Endodermal cell (in vitro differentiated cells): ENCODE measurements around the gene HMCN2. TPM values are rescaled to one million over a fixed set of nuclear protein-coding genes. Genes with fewer than 3 reads are reported as not detected.
A peak's percentile ranks its signal among the peaks of the same experiment; 100 is the strongest.

Experiments
- DNase-seq: peaks from one replicate; pipeline ENCODE4 v3.0.0-alpha.2; 2017
- H3K27ac ChIP-seq: 2 replicates; pipeline ENCODE4 v1.5.1; 2013; ENCODE audit warnings: mild to moderate bottlenecking, low read depth, low read length, moderate library complexity
- H3K27me3 ChIP-seq: 2 replicates; pipeline ENCODE4 v1.6.1; 2013; ENCODE audit warnings: mild to moderate bottlenecking, low read length, moderate library complexity; ENCODE audit not compliant: insufficient read depth, control insufficient read depth, poor library complexity, severe bottlenecking
- H3K36me3 ChIP-seq: 2 replicates; pipeline ENCODE4 v1.7.0; 2013; ENCODE audit warnings: mild to moderate bottlenecking, low read length, moderate library complexity; ENCODE audit not compliant: control insufficient read depth, insufficient read depth
- H3K4me1 ChIP-seq: one replicate; pipeline ENCODE4 v1.7.0; 2013; ENCODE audit warnings: low read length; ENCODE audit not compliant: control insufficient read depth, insufficient read depth
- H3K4me3 ChIP-seq: 2 replicates; pipeline ENCODE4 v1.5.1; 2013; ENCODE audit warnings: mild to moderate bottlenecking, low read length, moderate library complexity
- H3K9ac ChIP-seq: 2 replicates; pipeline ENCODE4 v1.6.1; 2013; ENCODE audit warnings: mild to moderate bottlenecking, low read length, moderate library complexity; ENCODE audit not compliant: poor library complexity, severe bottlenecking; ENCODE audit errors: extremely low read depth
- H3K9me3 ChIP-seq: 2 replicates; pipeline ENCODE4 v1.6.1; 2013; ENCODE audit warnings: mild to moderate bottlenecking, low read length, moderate library complexity; ENCODE audit not compliant: control insufficient read depth
- H3K27ac Mint-ChIP-seq: 2 replicates; pipeline ENCODE4 v1.8.0; 2020; ENCODE audit warnings: mixed read lengths
- H3K27me3 Mint-ChIP-seq: 2 replicates; pipeline ENCODE4 v1.8.0; 2021; ENCODE audit warnings: mild to moderate bottlenecking, mixed read lengths; ENCODE audit not compliant: insufficient read depth
- H3K36me3 Mint-ChIP-seq: 2 replicates; pipeline ENCODE4 v1.8.0; 2020; ENCODE audit warnings: low read depth, mixed read lengths
- H3K4me1 Mint-ChIP-seq: 2 replicates; pipeline ENCODE4 v1.8.0; 2020; ENCODE audit warnings: mixed read lengths
- H3K4me3 Mint-ChIP-seq: 2 replicates; pipeline ENCODE4 v1.8.0; 2020; ENCODE audit warnings: mild to moderate bottlenecking, moderate library complexity, mixed read lengths
- H3K9me3 Mint-ChIP-seq: 2 replicates; pipeline ENCODE4 v1.8.0; 2020; ENCODE audit warnings: mild to moderate bottlenecking, mixed read lengths
- WGBS, 2 experiments: methylation state at CpG; one replicate each; pipeline versions ENCODE4 v1.1.5 to v1.1.7; 2013; ENCODE audit warnings: missing lambda C conversion rate in 2 of 2, mixed read lengths in 1 of 2; ENCODE audit not compliant: insufficient coverage in 1 of 2, insufficient read length in 1 of 2; 5-methylcytosine and 5-hydroxymethylcytosine counted together
- total RNA-seq, 2 donors: library from RNA; stranded (reverse); fragmentation: NEBNext Ultra II Directional in 1 of 2; extraction: Animal tissue kit (Norgen Biotek cat#: 25700) in 1 of 2; gene quantifications; 2 replicates in 1 of 2; 3 replicates in 1 of 2; pipeline ENCODE4 v1.2.1, GENCODE V29; 2021
- TF ChIP-seq, protein P1 (sequence below): fragments of 200-600 bp; sonication (generic); conservative IDR thresholded peaks from 2 replicates; pipeline ENCODE4 v1.5.0; 2021; ENCODE audit warnings: antibody characterized with exemption, mild to moderate bottlenecking

The HMCN2 gene
- total RNA-seq, 2 donors from 2014 or later = 3.3 to 3.9 TPM

DNA sequence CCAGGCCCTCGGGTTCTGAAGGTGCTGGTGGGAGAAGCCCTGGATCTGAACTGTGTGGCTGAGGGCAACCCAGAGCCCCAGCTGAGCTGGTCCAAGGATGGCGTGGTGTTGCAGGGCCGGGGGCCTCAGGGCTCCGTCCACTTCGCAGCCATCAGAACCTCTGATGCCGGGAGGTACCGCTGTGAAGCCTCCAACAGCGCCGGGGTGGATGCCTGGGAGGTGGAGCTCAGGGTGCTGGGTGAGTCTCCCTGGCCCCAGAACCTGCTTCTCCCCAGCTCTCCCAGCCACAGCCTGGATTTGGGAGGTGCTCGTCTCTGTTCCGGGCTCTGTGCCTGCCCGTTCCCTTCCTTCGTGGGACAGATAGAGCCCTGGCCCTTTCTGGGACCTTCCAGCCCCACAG, 75.6 kb downstream of the HMCN2 start:
- no peak overlapping the region for H3K27ac ChIP-seq
- H3K27me3 ChIP-seq = no peaks in the 10 kb centered on the region
- no peaks in the 10 kb centered on the region for H3K4me1 Mint-ChIP-seq
- no peak overlapping the region for H3K9ac ChIP-seq
- H3K4me3 Mint-ChIP-seq = no peak overlapping the region
- H3K27ac Mint-ChIP-seq = no peak overlapping the region
- H3K9me3 Mint-ChIP-seq = no peaks in the 10 kb centered on the region
- 91 to 92% methylated on average over 4 to 13 of the region's 13 CpGs for WGBS, 2 experiments
- DNase-seq = peak; percentile 39
- TF ChIP-seq, protein P1, sequence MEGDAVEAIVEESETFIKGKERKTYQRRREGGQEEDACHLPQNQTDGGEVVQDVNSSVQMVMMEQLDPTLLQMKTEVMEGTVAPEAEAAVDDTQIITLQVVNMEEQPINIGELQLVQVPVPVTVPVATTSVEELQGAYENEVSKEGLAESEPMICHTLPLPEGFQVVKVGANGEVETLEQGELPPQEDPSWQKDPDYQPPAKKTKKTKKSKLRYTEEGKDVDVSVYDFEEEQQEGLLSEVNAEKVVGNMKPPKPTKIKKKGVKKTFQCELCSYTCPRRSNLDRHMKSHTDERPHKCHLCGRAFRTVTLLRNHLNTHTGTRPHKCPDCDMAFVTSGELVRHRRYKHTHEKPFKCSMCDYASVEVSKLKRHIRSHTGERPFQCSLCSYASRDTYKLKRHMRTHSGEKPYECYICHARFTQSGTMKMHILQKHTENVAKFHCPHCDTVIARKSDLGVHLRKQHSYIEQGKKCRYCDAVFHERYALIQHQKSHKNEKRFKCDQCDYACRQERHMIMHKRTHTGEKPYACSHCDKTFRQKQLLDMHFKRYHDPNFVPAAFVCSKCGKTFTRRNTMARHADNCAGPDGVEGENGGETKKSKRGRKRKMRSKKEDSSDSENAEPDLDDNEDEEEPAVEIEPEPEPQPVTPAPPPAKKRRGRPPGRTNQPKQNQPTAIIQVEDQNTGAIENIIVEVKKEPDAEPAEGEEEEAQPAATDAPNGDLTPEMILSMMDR = no peak
- no peaks in the 10 kb centered on the region for H3K36me3 ChIP-seq
- H3K36me3 Mint-ChIP-seq = no peaks in the 10 kb centered on the region
- H3K4me1 ChIP-seq = no peaks in the 10 kb centered on the region
- no peak overlapping the region for H3K4me3 ChIP-seq
- no peaks in the 10 kb centered on the region for H3K9me3 ChIP-seq
- no peaks in the 10 kb centered on the region for H3K27me3 Mint-ChIP-seq

DNA sequence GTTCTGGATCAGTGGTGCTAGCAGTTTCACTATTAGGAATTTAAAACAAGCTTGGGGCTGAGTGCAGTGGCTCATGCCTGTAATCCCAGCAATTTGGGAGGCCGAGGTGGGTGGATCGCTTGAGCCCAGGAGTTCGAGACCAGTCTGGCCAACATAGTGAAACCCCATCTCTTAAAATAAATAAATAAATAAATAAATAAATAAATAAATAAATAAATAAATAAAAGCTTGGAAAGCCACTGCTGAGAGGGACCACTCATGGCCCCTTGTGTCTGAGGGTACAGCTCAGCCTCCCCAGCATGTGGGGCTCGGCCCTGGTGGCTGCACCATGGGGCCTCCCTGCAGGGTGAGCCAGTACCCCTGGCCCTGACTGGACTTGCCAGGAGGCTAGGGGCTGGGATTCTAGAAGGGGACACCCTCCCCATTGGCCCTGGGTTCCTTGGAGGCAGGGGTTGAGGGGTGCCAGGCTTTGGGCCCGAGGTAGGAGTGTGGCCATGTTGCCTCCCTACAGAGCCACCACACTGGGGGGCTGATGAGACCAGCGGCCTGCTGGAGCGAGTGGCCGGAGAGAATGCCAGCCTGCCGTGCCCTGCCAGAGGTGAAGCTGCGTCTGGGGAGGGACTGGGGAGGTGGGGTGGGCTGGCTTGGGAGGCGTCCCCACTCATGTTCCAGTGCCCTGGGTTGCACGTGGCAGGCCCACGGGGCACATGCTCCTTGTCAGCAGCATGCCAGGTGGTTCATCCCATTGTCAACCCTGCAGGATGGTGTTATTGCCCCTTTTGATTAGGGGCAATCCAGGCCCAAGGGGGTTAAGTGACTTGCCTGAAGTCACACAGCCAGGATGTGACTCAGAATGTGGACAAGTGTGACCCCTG, 76.5 kb downstream of the HMCN2 start:
- no peak overlapping the region for H3K4me3 ChIP-seq
- no peaks in the 10 kb centered on the region for H3K27me3 ChIP-seq
- TF ChIP-seq, protein P1 = no peak
- H3K4me1 ChIP-seq = no peaks in the 10 kb centered on the region
- H3K36me3 ChIP-seq = no peaks in the 10 kb centered on the region
- H3K4me3 Mint-ChIP-seq = no peak overlapping the region
- no peaks in the 10 kb centered on the region for H3K27me3 Mint-ChIP-seq
- H3K27ac ChIP-seq = no peak overlapping the region
- no peaks in the 10 kb centered on the region for H3K4me1 Mint-ChIP-seq
- no peaks in the 10 kb centered on the region for H3K36me3 Mint-ChIP-seq
- no peaks in the 10 kb centered on the region for H3K9me3 ChIP-seq
- no peaks in the 10 kb centered on the region for H3K9me3 Mint-ChIP-seq
- no peak for DNase-seq
- H3K9ac ChIP-seq = no peak overlapping the region
- WGBS, 2 experiments = 87 to 90% methylated on average over 5 to 12 of the region's 13 CpGs
- H3K27ac Mint-ChIP-seq = no peak overlapping the region

DNA sequence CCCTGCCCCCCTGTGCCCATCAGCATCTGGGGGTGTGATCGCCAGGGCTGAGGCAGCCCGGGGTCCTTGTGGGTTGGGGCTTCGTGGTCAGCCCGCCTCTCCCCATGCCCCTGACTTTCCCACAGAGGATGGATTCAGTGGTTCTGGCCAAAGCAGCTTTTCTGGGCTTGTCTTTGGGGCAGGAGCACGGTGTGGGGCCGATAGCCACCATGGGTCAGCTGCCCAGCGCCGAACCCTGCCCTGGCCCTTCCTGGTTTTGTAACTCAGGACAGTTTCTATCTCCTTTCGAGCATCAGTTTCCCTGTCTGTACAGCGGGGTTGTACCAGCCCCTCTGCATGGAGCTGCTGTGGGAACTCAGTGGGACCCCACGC, 77.1 kb downstream of the HMCN2 start:
- TF ChIP-seq, protein P1 = no peak
- 82 to 89% methylated on average over 6 to 11 of the region's 11 CpGs for WGBS, 2 experiments
- Histone ChIP-seq H3K27me3 (no peaks in the 10 kb centered on the region), H3K27ac (no peak overlapping the region), H3K36me3 (no peaks in the 10 kb centered on the region), H3K9ac (no peak overlapping the region), H3K9me3 (no peaks in the 10 kb centered on the region), H3K4me3 (no peak overlapping the region), H3K4me1 (no peaks in the 10 kb centered on the region)
- Mint-ChIP-seq H3K36me3 (no peaks in the 10 kb centered on the region), H3K27ac (no peak overlapping the region), H3K4me1 (no peaks in the 10 kb centered on the region), H3K27me3 (no peaks in the 10 kb centered on the region), H3K4me3 (no peak overlapping the region), H3K9me3 (no peaks in the 10 kb centered on the region)
- peak; percentile 45 for DNase-seq
